HG03442 (cell line): ENCODE data around the gene EPS8L2.

ENCODE experiments used
- ATAC-seq: cut with Tn5 transposase; IDR thresholded peaks from one replicate; pipeline ENCODE4 v1.9.1; 2021; ENCODE audit warnings: mild to moderate bottlenecking, moderate library complexity; ENCODE audit not compliant: unreplicated experiment

EPS8L2 gene

DNA sequence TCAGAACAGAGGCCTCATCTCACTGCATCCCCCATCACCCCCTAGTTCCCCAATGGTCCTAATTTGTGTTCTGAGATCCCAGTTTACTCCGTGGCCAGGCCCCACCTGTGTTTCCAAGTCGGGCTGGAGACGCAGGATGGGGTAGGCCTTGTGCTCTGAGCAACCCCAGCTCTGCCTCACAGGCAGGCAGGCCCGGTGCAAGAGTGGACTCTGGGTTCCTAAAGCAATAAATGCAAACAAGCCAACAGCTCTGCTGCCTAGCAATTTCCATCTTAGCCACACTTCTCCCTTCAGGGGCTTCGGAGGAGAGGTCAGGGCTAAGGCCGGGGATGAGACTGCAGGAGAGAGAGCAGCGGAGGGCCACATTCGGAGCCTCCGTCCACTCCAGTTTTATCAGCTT, 2.5 kb upstream of the EPS8L2 start:
- no peak for ATAC-seq

DNA sequence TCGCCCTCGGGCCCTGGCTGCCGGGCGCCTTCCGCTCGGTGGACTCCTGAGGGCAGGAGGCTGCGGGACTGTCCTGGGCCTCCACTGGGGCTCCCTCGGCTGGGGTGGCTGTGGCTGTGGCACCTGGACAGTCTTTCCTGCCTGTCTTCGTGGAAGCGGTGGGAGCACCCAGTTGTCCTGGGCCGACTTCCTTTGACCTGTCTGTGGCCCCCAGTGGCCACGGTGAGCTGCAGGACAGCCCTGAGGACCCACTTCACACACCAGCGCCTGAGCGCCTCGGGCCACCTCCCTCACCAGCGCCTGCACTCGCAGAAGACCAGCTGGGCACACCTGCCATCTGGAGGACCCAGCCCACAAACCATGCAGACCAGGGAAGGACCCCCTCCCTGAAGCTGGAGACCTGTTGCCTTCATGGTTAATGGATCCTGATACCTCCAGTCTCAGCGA, 1.8 kb upstream of the EPS8L2 start:
- ATAC-seq: no peak

DNA sequence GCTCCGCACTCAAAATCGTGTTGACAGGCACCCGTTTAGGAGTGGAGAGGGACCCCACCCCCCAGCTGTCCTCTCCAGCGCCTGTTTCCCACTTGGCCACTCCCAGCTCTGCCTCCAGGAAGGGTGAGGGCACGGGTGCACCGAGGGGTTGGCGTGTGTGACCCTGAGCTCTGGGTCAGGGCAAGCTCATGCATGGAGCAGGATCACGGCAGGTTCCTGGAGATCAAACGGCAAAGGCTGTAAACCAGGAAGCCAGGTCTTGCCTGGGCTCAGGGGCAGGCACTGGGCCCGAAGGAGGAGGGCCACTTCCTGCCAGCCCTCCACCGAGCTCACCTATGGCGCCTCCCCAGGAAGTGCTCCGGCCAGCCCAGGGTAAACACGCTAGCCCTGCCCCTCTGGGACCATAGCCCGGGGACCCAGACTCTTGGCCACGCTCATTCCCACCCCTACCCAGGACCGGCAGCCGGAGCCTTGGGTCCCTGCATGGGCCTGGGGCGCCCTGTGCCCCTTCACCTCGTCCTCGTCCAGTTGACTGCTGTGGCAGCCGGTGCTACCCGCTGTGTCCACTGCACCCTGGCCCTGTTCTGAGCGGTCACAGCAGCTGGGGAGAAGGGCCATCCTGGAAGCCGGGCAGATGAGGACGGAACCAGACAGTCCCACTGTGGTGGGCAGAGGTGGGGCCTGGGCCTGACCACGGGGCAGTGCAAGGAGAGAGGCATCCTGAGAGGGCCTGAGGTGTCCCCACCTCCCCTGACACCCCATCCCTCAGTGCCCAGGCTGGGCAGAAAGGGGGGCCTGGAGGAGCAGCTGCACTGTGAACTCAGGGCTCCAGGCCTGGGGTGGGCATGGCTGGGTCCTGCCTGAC, 1.0 kb upstream of the EPS8L2 start:
- ATAC-seq: no peak

DNA sequence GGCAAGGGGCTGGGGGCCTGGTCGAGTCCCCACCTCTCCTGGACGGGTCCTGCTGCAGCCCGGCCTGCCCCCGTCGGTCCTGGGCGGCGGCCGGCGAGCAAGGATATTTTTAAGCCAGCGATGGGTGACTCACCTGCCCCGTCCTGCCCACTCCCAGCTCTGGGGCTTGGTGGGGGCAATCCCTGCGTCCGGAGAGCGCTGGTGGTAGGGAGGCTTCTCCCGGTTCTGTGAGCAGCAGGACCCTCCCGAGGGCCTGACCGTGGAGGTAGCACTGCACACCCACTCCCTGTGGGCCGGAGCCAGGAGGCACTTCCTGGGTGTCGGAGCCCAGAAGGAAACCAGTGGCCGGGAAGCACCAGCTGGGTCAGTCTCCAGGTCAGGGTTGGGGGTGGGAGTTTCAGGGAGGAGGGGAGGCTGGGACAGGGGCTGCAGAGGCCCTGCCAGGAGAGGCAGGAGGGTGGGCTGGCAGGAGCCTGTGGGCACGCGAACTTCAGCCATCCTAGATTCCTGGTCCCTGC, 467 bp downstream of the EPS8L2 start:
- no peak for ATAC-seq

DNA sequence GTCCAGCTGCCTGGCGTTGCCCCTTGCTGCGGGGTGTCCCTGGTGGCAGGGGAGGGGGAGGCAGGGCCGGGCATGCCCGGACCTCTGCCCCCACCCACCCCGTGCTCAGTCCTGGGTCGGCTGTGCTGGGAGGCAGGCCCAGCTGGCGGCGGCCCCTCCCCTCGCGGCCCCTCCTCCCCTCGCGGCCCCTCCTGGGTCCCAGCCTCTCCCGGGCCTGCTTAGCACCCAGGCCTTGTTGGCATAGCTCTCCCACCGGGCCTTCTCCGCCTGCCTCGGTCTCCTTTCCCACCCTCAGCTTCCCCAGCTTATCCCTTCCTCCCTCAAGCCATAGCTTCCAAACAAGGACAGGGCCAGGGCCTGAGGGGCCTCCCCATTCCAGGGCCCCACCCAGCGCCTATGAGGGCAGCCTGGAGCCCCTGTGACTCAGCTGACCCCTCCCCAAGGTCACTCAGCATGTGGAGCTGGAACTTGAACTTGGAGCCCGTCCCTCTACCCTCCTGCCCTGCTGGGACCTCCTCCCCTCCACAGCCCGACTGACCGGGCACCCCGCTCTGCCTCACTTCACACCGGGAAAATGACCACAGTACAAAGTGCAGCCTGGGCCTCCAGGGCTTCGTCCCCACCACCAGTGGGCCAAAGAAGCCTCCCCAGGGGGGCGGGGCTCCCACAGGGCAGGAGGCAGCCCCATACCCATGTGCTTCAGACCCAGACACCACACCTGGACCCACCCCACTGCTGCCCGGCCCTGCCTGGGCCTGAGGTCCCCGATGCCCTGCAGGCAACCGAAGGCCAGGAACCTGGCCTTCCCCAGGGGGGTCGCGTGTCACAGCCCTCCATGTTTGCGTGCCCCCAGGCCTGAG, 1.2 kb downstream of the EPS8L2 start:
- no peak for ATAC-seq

DNA sequence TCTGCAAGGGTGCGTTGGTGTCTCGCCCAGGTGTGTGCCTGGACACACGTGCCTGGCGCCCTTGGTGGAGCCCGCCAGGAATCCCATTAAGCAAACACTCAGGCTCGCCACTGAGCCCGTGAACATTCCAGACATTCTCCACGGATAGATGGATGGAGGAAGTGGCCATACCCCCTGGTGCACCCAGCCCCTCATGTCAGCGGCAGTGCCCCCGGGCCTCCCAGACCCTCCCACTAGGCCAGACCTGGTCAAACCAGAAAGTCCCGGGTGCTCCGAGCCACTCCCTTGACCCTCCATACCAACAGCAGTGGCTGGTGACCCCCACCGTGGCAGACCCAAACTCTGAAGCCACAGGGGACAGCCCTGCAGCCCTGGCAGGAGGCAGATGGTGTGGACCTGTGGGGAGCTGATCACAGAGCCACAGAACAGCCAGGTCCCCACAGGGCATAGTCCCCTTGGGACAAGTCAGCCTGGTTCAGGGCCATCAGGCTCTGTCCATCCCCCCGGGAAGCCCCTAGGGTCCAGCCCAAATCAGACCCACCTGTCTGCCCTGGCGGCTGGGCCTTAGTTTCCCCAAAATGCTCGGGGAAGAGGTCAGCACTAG, 1.9 kb downstream of the EPS8L2 start:
- ATAC-seq: no peak

DNA sequence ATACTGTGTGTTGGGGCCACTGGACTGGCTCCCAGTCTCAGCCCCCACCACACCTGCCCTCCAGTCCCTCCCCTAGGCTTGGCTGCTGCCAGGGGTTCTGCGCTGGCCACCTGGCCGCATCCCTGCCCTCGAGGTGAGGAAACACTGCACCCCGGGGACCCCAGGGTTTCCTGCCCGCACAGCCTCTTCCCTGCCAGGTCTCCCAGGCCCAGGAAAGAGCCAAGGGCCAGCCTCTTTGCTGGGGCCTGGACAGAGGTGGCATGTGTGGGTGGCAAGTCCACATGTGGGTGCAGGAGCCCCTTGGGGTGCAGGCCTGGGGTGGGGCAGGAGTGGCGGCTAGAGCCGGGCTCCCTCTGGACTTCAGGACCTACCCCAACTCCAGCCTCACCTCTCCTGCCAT, 2.5 kb downstream of the EPS8L2 start:
- ATAC-seq: no peak

DNA sequence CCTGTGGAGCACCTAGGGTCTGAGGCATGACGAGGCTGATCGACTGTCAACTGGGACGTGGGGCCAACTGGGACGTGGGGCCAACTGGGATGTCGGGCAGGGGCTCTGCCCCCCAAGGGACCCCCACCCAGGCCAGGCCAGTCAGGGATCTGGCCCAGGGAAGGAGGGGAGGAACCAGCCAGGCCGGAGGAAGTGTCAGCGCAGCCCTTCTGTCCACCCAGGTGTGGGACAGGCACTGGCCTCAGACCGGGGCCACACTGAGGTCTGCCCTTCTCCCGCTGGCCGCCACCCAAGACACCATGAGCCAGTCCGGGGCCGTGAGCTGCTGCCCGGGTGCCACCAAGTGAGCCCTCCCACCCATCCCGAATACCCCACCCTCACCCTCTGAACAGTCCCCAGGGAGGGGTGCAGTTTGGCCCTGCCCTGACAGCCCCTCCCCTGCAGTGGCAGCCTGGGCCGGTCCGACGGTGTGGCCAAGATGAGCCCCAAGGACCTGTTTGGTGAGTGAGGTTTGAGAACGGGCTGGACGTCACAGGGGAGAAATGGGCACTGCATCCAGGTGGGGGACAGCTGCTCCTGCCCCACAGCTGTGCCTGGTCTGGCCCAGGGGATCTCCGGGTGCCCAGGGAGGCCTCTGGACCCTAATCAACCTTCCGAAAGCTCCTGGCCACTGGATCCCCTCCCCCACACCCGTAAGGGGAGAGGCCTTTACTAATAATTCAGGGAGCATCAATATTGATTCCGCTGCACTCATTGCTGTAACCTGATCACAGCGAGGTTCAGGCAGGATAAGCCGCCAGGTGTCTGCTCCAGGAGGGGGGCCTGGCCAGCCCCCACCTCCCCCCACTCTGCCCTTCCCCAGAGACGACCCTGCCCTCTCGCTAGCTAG, 3.3 kb downstream of the EPS8L2 start:
- no peak for ATAC-seq

DNA sequence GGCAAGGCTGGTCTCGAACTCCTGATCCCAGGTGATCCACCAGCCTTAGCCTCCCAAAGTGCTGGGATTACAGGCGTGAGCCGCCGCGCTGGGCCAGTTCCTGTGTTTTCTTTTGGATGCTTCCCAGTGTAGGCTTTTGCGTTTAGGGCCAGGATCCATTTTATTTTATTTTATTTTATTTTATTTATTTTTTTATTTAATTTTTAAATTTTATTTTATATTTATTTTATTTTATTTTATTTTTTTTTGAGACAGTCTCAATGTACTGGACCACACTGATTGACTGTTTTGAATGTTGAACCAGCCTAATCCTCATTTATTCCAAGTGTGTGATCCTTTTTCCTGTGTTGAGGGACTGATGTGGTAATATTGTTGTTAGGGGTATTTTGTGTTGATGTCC, 8.4 kb downstream of the EPS8L2 start:
- ATAC-seq: no peak

DNA sequence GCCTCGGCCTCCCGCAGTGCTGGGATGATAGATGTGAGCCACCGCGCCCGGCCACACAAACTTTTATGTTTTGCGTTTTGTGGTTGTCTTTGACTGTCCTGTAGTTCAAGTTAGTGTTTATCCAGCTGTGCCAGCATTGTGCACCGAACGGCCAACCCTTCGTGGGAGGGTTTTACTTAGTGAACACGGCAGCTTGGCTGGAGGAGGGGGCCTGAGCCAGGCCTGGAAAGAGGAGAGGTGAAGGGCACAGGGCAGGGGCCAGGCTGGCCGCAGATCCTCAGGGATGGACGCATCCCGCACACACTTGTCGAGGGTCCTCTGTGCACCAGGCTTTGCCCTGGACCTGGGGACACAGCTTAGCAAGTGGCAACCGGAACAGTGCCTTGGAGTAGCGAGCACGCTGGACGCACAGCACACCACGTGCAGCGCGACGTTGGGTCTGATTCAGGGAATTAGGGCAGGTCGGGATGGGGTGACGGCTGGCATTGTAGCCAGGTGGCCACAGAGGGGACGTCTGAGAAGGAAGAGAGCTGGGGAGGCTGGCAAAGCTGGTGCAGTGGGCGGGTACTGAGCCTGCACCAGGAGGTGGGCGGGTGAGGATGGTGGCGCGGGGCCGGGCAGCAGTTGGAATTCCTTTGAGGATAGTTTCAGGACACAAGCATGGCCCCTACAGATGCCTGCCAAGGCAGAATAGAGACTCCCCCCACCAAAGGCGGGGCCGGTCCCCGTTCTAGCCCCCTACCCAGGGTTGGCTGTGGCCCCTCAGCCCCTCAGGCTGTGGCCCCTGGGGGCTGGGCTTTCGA, 13.4 kb downstream of the EPS8L2 start:
- no peak for ATAC-seq

DNA sequence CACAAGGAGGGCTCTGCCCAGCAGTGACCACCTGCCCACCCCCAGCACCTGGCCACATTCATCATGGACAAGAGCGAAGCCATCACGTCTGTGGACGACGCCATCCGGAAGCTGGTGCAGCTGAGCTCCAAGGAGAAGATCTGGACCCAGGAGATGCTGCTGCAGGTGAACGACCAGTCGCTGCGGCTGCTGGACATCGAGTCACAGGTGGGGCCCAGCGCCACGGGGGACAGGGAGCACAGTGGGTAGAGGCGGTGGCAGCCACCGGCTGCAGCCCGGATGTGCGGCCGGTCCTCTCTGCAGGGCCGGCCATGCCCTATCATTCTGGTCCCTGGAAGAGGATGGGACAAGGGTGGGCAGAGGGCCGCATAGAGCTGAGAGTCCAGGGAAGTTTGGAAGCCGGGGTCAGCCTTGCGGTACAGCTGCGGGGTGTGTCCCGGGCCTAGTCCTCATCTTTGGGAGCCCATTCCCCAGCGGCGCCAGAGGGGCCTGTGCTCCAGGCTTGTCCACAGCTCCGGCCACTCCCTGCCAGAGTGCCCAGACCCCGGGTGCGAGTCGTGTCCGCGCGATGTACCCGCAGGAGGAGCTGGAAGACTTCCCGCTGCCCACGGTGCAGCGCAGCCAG, 14.1 kb downstream of the EPS8L2 start:
- no peak for ATAC-seq

DNA sequence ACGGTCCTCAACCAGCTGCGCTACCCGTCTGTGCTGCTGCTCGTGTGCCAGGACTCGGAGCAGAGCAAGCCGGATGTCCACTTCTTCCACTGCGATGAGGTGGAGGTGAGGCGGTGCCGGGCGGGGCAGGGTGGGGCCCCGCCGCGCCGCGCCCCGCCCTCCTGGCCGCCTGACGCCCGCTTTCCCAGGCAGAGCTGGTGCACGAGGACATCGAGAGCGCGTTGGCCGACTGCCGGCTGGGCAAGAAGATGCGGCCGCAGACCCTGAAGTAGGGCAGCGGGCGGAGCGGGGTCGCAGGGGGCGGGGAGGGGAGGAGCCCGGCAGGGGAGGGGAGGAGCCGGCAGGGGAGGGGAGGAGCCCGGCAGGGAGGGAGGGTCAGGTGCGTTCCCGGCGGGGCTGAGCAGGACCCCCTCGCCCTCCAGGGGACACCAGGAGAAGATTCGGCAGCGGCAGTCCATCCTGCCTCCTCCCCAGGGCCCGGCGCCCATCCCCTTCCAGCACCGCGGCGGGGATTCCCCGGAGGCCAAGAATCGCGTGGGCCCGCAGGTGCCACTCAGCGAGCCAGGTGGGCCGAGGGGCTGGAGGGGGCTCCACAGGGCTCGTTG, 14.7 kb downstream of the EPS8L2 start:
- no peak for ATAC-seq

DNA sequence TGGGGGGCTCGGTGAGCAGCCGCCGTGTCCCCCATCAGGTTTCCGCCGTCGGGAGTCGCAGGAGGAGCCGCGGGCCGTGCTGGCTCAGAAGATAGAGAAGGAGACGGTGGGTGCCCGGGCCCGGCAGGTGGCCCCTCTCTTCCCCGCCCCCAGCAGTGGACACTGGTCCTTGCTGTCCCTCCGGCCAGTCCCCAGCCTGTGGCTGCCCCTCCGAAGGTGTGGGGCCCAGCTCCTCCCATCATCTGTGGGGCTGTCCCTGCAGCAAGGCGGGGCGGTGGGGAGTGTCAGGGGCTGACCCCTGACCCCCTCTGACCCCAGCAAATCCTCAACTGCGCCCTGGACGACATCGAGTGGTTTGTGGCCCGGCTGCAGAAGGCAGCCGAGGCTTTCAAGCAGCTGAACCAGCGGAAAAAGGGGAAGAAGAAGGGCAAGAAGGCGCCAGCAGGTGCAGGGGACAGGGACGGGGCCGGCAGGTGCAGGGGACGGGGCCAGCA, 15.3 kb downstream of the EPS8L2 start:
- no peak for ATAC-seq

DNA sequence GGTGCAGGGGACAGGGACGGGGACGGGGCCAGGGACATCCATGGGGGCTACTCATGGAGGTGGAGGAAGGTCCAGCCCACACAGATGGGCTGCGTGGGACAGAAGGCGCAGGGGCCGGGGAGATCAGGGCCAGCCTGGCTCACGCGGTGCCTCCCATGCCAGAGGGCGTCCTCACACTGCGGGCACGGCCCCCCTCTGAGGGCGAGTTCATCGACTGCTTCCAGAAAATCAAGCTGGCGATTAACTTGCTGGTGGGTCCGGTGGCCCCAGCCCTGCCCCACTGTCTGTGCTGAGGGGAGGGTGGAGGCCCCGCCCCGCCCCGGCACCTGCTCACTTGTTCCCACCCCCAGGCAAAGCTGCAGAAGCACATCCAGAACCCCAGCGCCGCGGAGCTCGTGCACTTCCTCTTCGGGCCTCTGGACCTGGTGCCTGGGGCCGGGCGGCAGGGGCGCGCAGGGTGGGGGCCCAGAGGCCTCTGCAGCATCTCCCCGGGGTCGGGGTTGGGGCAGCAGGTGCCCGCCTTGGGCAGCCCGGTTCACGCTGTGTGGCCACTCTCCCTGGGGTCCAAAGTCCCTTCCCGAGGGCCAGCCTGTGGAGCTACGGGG, 15.8 kb downstream of the EPS8L2 start:
- no peak for ATAC-seq

DNA sequence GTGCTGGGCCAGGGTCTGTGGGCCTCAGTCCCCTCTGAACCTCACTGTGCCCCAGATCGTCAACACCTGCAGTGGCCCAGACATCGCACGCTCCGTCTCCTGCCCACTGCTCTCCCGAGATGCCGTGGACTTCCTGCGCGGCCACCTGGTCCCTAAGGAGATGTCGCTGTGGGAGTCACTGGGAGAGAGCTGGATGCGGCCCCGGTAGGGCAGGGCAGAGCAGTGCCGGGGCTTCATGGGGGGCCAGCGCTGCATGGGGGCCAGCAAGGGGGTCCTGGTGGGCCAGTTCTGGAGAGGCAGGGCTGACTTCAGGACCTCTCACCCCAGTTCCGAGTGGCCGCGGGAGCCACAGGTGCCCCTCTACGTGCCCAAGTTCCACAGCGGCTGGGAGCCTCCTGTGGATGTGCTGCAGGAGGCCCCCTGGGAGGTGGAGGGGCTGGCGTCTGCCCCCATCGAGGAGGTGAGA, 16.3 kb downstream of the EPS8L2 start:
- no peak for ATAC-seq

DNA sequence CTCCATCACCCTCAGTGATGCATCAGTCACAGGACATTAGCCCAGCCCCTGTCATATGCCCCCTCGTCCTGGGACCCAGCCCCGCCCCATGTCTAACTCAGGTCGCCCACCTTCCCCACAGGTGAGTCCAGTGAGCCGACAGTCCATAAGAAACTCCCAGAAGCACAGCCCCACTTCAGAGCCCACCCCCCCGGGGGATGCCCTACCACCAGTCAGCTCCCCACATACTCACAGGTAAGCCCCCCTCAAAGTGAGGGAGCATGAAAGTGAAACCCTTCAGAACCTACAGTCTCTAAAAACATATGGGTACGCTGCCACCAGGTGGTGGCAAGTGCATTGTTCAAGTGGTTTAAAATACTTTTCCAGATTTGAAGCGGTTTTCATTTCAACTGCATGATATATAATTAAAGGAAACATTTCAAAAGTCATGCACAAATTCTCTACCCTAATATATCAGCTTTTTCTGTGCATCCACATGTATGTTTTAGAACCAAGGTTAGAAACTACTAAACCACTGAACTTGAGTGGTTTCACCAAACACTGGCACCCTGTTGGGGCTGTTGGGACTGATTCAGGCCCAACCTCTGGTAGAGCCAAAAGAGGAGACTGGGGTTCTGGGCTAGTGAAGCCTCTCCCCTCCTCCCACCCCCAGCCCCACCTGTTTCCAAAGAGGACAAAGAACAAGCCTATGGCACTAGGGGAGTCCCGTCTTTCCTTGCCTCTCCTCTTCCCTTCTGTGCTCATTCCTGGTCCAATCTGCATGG, 17.3 kb downstream of the EPS8L2 start:
- ATAC-seq: no peak

DNA sequence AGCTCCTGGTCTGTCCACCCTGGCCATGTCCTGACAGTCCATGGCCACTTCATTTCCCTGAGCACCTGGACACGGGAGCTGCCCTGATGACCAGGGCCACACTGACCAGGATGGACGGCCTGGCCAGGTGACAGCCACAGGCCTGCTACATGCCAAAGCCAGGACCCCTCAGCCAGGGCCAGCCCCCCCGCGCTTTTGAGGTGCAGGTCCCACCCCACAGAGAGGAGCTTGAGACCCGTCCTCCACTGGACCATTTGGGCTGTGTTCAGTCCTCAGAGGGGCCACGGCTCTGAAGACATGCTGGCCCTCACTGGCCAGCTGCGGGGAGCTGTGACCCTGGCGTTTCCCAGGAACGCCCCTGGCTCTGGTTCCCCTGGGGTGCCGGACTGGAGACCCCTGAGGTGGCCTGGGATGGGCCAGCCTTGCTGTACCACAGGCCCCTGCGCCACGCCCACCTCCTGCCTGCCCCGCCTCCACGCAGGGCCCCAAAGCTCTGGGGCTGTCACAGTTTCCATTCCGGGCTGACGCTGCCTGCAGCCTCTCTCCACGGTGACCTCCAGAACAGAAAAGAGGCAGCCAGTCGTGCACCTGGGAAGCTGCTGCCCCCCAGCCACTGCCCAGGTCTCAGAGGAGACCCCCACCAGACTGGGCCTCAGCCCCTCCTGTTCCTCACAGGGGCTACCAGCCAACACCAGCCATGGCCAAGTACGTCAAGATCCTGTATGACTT, 18.2 kb downstream of the EPS8L2 start:
- ATAC-seq: no peak
